SK-MEL-5 (cell line): Measurements from ENCODE around the gene YPEL2. TPM values are rescaled to one million over a fixed set of nuclear protein-coding genes. Genes with fewer than 3 reads are reported as not detected.
"Not testable (repeated sequence)": the region's sequence is repeated elsewhere in the genome, so short reads cannot be mapped to it uniquely, and the experiment has no call there.

Experiments used
- DNase-seq: peaks from one replicate; pipeline ENCODE4 v3.0.0-alpha.2; 2016; ENCODE audit warnings: low read depth, low spot score
- in situ Hi-C: cut with HindIII; loops from 2 replicates; pipeline ENCODE4 v1.10.0; 2016; ENCODE audit warnings: low sequenced_read_pairs, high pct_unique_total_duplicates, low pct_unique_long_range_greater_than_20kb
- total RNA-seq: library from RNA; depleted of rRNA; stranded (reverse); fragments of >200 nt; shearing (Covaris generic); gene quantifications from 2 replicates; pipeline ENCODE4 v1.2.3, GENCODE V29; 2014

Gene YPEL2
- total RNA-seq, 1 experiment from 2014 or later = 17.5 TPM

- no peak for DNase-seq
- in situ Hi-C loops = no loop called here
Measured at GRCh38 chr17:59389066-59389465, 57.6 kb downstream of the YPEL2 start.

GRCh38 chr17:59391021-59391420 lies 59.6 kb downstream of the YPEL2 start:
- in situ Hi-C loops = no loop called here
- no peak for DNase-seq

DNA sequence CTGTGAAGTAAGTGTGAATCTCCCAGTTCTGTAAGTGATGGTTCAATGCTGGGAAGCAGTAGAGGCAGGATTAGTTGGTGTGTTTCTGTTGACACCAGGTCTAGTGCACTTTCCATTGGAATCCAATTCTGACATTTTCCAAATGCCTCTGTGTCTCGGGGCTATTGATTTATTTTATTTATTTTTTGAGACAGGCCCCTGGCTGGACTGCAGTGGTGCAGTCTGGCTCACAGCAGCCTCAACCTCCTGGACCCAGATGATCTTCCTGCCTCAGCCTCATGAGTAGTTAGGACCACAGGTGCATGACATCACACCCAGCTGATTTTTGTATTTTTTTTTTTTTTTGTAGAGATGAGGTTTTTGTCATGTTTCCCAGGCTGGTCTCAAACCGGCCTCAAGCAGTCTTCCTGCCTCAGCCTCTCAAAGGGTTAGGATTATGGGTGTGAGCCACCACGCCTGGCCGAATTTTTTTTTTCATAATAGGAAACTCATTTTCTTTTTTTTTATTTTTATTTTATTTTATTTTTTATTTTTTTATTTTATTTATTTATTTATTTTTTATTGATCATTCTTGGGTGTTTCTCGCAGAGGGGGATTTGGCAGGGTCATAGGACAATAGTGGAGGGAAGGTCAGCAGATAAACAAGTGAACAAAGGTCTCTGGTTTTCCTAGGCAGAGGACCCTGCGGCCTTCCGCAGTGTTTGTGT lies 61.7 kb downstream of the YPEL2 start:
- in situ Hi-C loops = no loop called here
- DNase-seq = no peak

GRCh38 chr17:59393742-59394410 lies 62.4 kb downstream of the YPEL2 start:
- in situ Hi-C loops = not testable (repeated sequence)

GRCh38 chr17:59396134-59396826 lies 64.8 kb downstream of the YPEL2 start:
- in situ Hi-C loops = no loop called here
- no peak for DNase-seq

More at GRCh38 chr17:59393742-59394410, 62.4 kb downstream of the YPEL2 start:
- DNase-seq = not testable (repeated sequence)

DNA sequence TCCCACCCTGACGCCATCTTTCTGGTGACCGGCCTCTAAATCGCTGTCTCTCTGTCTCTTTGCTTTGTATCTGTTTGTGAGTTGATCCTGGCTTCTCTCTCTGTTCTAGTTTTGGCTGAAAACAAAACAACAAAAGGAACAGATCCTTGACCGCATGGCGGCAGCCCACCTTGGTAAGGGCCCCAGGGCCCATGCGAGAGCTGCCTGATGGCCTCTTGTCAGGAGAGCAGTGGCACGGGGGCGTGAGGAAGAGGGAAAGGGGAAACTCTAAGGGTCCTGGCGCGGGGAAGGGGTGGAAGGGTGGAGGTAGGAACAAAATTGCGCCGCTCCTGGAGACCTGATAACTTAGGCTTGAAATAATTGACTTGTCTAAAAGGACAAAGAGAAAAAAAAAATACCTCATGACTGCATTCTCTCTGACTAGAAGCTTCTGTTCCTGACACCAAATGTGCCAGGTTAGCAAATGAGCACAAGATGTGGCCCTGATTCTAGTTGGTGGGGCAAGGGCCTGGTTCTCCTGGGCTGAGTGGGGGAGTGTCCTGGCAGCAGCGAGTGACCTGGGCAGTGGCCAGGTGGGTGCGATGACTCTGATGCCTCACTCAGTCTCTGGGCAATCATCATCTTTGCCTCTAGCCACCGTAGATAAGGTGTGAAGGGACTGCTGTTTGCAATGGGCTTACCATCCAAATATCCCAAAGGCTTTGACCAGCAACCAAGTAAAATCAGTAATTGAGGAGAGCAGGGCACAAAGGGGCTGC lies 66.0 kb downstream of the YPEL2 start:
- in situ Hi-C loops = no loop called here
- DNase-seq = no peak

DNA sequence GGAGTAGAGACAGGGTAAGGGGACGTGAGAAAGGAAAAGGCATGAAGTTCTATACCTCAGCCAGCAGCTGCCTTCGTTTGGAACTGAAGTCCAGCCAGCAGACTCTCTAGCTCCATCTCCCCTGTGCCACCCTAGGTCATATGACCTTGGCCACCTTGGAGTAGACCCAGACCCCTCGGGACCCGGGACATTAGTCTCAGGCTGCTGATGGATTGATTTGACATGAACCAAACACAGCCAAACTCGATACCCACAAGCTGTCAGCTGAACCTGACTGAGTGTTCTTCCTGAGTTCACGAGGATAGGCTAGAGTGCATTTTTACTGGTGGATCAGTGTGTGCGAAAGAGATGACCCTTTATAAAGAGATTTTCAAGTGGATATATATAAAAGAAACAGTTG lies 68.5 kb downstream of the YPEL2 start:
- no peak for DNase-seq
- in situ Hi-C loops = no loop called here

- no peak for DNase-seq
- in situ Hi-C loops = no loop called here
Measured at GRCh38 chr17:59400858-59401257, 69.4 kb downstream of the YPEL2 start.

GRCh38 chr17:59401274-59401673 lies 69.8 kb downstream of the YPEL2 start:
- in situ Hi-C loops = no loop called here
- DNase-seq = no peak

GRCh38 chr17:59401725-59402124 lies 70.3 kb downstream of the YPEL2 start:
- in situ Hi-C loops = no loop called here
- peak; percentile 86 for DNase-seq

DNA sequence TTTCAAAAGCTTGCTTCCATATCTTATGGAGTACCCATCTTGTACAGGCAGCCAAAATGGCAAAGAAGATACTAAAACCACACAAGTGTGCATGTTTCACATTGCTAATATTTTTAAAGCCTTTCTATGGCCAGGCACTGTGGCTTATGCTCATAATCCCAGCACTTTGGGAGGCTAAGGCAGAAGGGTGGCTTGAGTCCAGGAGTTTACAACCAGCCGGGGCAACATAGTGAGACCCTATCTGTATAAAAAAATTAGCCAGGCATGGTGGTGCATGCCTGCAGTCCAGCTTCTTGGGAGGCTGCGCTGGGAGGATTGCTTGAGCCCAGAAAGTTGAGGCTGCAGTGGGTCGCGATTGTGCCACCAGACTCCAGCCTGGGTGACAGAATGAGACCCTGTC lies 71.3 kb downstream of the YPEL2 start:
- in situ Hi-C loops = no loop called here
- DNase-seq = no peak

- in situ Hi-C loops = no loop called here
- DNase-seq = no peak
Measured at GRCh38 chr17:59404471-59404870, 73.0 kb downstream of the YPEL2 start.

DNA sequence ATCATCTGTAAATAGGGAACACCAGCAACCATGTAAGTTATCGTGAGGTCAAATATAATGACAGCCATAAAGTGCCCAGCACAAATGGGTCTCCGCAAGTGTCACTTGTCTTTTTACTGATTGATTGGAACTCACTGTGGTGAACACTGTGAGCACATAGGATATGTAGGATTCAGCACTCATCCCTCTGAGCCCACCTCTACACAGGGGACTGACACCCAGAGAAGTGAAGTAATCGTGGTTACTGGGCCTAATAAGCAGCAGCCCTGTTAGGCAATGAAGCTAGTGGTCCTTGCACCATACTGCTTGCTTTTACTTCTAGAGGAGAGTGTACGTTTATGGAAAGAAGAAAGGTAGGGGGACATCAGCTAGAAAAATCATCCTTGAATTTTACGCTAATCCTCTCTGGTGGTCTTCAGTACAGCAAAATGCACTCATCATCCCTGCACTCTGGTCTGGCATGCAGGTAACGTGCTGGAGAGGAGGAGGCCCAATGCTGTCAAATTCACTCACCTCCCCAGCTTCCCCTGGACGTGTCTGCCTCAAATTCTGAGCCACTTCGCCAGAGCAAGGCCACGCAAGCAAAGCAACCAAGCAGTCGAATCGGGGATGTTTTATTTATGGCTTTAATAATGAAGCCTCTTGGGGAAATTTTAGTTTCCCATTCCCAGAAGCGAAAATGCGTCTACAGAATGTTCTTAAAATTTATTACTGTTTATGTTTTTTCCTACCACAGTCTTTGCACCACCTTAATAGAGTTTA lies 74.7 kb downstream of the YPEL2 start:
- in situ Hi-C loops = no loop called here
- no peak for DNase-seq

DNA sequence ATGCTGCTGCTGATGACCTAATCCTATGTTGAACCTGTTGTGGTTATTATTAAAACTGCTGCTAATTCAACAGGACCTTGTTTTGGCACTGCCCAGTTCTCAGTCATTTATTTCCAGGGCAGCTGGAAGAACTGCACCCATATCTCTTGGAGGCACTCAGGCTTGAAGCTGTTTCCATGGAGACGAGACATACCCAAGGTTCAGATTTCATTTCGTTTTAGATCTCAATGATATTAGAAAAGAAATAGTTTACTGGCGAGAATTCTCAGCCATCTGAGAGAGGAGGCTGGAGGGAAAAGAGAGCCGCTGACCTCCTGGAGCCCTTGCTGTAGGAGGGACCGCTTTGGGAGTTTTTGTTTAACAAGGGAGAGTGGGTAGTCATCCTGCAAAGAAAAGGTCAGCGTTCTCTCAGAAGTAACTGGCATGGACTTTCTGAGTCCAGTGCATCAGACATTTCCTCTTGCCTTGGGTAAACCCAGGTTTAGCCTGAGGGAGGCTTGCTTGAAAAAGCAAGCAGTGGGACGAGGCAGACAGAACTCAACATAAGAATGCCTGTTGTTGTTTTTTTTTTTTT lies 75.4 kb downstream of the YPEL2 start:
- in situ Hi-C loops = no loop called here
- DNase-seq = peak; percentile 32

DNA sequence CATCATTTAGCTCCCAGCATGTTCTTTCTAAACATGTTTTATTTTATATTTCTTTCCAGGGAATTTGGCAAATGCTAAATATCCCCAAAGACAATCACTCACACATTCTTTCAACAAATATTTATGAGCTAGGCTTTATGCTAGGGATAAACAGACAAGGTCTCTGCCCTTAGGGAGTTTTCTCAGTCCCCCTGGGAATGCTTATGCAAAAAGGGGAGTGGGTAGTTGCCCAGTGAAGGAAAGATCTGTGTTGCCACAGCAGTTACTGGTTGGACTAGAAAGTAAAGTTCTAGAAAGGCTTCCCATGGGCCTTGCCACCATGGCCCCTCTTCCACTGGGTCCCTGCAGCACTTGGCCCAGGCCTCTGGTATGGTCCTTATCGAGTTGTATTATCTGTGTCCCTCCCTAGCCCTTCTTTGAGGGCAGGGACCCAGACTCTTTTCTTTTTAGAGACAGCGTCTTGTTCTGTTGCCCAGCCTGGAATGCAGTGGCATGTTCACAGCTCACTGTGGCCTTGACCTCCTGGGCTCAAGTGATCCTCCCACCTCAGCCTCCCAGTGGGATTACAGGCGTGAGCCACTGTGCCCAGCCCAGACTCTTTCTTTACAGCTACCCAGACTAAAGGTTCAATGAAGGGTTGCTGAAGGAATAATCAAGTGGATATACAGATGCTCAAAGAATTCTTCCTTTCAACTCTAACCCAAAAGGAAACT lies 78.0 kb downstream of the YPEL2 start:
- in situ Hi-C loops = no loop called here
- no peak for DNase-seq

DNA sequence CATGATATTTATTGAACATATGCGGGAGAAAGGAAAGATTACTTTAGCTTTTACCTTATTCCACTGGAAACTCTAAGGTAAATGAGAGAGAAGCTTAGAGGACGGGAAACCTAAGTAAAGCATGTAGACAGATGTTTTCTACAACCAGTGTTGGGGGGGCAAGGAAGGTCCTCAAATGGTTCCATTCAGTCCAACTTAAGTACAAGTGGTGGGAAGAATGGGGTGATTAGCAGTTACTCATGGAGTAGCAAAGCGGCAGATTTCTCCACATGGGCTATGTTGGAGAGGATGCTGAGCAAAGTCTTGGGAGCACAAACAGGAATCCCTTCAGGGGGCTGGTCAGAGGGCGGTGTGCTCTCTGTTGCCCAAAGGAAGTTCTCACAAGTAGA lies 78.6 kb downstream of the YPEL2 start:
- in situ Hi-C loops = no loop called here
- no peak for DNase-seq

GRCh38 chr17:59412431-59412830 lies 81.0 kb downstream of the YPEL2 start:
- DNase-seq, in situ Hi-C loops: not testable (repeated sequence)
